ENCODE measurements around the gene HM13. TPM values are rescaled to one million over a fixed set of nuclear protein-coding genes. Genes with fewer than 3 reads are reported as not detected.

Gene HM13
- total and polyA plus RNA-seq, 2 donors (not counting 3 experiments of a cell fraction or from before 2014, with no cell fraction given): 211 to 218 TPM

DNA sequence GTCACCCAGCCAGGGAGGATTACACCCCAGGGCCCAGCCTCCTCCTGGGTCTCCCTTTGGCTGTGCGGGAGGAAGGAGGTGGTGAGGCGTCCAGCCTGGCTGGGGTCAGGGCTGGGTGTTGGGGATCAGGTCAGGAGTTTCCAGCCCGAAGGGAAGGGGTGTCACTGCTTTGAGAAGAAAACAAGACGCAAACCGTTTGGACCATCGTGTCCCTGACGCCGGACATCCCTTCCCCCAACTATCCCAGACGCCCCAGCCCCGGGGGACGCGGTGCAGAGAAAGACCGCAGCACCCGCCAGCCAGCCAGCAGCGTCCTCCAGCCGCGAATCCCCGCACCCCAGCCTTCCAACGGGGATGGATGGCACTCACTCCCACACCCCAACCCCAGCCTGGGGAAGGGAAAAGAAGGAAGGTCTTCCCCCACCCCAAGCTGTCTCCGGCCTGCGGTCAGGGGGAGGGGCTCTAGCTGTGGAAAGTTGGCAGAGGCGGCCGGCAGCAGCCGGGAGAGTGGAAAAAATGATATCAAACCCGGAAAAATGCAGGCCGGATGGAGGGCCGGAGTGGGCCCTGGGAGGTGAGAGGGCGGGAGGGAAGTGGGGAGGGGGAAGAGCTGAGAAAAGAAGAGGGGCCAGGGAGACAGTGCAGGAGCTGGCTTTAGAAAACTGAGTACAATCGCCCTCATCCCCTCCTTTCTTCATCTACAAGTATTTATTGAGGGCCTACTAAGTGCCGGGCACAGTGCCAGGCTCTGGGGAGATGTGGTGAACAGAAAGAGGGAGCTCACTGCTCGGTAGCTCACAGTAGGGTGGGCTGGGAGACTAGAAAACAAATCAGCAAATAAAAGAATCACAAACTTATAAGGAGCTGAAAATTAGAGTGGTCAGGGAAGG is 28.5 kb upstream of the HM13 start:
- no TSS peak for BruUV-seq (replicated peaks)
- H3K79me2 ChIP-seq (ENCODE audit: control insufficient read depth, insufficient read depth, low read length): no peaks in the 10 kb centered on the region
- H3K4me1 ChIP-seq (ENCODE audit: control insufficient read depth, extremely low read depth, insufficient read depth, low read length): no peaks in the 10 kb centered on the region
- no peak for FAIRE-seq
- peak overlapping the region; percentile 12 for H3K4me2 ChIP-seq (ENCODE audit: insufficient read depth, low read length)
- H3K27ac ChIP-seq (ENCODE audit: insufficient read depth, low read depth, low read length): no peak overlapping the region
- H4K20me1 ChIP-seq (replicated peaks; ENCODE audit: control insufficient read depth, extremely low read depth, insufficient read depth, low read length): no peaks in the 10 kb centered on the region
- dilution Hi-C loops (cut with MboI; ENCODE audit: extremely low pct_ligation_motif_present, low sequenced_read_pairs): no loop called here
- peaks cover 0 to 11% of the 10 kb centered on the region in 2 experiments for H3K27me3 ChIP-seq (ENCODE audit: control insufficient read depth in 2 of 2, insufficient read depth in 2 of 2, low read length in 2 of 2)
- no peaks in the 10 kb centered on the region for H3K9me3 ChIP-seq (replicated peaks; ENCODE audit: control insufficient read depth, insufficient read depth, low read length)
- no peak overlapping the region for H3K9ac ChIP-seq (replicated peaks; ENCODE audit: extremely low read depth, insufficient read depth, low read length)
- ChIA-PET CTCF (interaction anchor here (1.0 to 9.5 kb wide), 3 partner anchors 18 to 27 kb away, joined by 3 to 114 read pairs (median 9); no protein-coding TSS in a partner anchor), POLR2A (no interaction called here)
- no peaks in the 10 kb centered on the region for H3K36me3 ChIP-seq (ENCODE audit: control insufficient read depth in 2 of 2, extremely low read depth in 1 of 2, insufficient read depth in 2 of 2, low read length in 2 of 2)
- peak overlapping the region in 1 of 3 experiments; percentile 1 for H3K4me3 ChIP-seq (replicated peaks in 1 of 3; ENCODE audit: insufficient read depth in 1 of 3, low read depth in 1 of 3, low read length in 3 of 3)
- H2AFZ ChIP-seq (ENCODE audit: low read depth, low read length): peak overlapping the region; percentile 51
- TF ChIP-seq, protein P1, sequence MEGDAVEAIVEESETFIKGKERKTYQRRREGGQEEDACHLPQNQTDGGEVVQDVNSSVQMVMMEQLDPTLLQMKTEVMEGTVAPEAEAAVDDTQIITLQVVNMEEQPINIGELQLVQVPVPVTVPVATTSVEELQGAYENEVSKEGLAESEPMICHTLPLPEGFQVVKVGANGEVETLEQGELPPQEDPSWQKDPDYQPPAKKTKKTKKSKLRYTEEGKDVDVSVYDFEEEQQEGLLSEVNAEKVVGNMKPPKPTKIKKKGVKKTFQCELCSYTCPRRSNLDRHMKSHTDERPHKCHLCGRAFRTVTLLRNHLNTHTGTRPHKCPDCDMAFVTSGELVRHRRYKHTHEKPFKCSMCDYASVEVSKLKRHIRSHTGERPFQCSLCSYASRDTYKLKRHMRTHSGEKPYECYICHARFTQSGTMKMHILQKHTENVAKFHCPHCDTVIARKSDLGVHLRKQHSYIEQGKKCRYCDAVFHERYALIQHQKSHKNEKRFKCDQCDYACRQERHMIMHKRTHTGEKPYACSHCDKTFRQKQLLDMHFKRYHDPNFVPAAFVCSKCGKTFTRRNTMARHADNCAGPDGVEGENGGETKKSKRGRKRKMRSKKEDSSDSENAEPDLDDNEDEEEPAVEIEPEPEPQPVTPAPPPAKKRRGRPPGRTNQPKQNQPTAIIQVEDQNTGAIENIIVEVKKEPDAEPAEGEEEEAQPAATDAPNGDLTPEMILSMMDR (IDR thresholded peaks at IDR 0.05; ENCODE audit: extremely low read depth in 1 of 2, insufficient read depth in 1 of 2, low read depth in 1 of 2, low read length in 2 of 2): no peak
- TF ChIP-seq JUN (IDR thresholded peaks at IDR 0.05; ENCODE audit: borderline replicate concordance, insufficient read depth, insufficient read length, low read depth) (no peak), MAX (IDR thresholded peaks at IDR 0.05; ENCODE audit: insufficient read depth, insufficient read length) (no peak), EZH2 (IDR thresholded peaks at IDR 0.05; ENCODE audit: borderline replicate concordance, low read depth, low read length, severe bottlenecking) (no peak), GATA2 (IDR thresholded peaks at IDR 0.05; ENCODE audit: insufficient read depth, insufficient read length, low read depth, low read length) (no peak), POLR2A (IDR thresholded peaks at IDR 0.05; ENCODE audit: low read depth, low read length) (no peak), MYC (IDR thresholded peaks at IDR 0.05; ENCODE audit: low read depth, low read length) (no peak), POLR2AphosphoS5 (IDR thresholded peaks at IDR 0.05; ENCODE audit: insufficient read depth, low read depth, low read length) (no peak), FOS (IDR thresholded peaks at IDR 0.05; ENCODE audit: borderline replicate concordance, insufficient read depth, low read length) (no peak)
- peak; percentile 70 for DNase-seq (ENCODE audit: low read depth, low spot score)
- no peaks in the 10 kb centered on the region for H3K9me1 ChIP-seq (replicated peaks; ENCODE audit: control insufficient read depth, extremely low read depth, insufficient read depth, low read length)
- intact Hi-C loops (cut with micrococcal nuclease): loop anchor here (2.0 kb wide), 1 partner anchor 29 kb away; the partner anchor contains the start of gene HM13

Data from endothelial cell of umbilical vein (primary cell).